T-helper 1 cell (primary cell): ENCODE results near the gene TRIM7.

Experiments used
- DNase-seq, 5 donors: peaks; one replicate each; pipeline ENCODE4 v3.0.0-alpha.2; 2012 to 2020
- total RNA-seq, 4 donors: gene quantifications; one replicate each; lab custom pipeline; 2026; lab: John Stamatoyannopoulos, UW

Gene TRIM7
- total RNA-seq, result 0.83 to 2.1 (median 1.7) reads per million in 4 donors

DNA sequence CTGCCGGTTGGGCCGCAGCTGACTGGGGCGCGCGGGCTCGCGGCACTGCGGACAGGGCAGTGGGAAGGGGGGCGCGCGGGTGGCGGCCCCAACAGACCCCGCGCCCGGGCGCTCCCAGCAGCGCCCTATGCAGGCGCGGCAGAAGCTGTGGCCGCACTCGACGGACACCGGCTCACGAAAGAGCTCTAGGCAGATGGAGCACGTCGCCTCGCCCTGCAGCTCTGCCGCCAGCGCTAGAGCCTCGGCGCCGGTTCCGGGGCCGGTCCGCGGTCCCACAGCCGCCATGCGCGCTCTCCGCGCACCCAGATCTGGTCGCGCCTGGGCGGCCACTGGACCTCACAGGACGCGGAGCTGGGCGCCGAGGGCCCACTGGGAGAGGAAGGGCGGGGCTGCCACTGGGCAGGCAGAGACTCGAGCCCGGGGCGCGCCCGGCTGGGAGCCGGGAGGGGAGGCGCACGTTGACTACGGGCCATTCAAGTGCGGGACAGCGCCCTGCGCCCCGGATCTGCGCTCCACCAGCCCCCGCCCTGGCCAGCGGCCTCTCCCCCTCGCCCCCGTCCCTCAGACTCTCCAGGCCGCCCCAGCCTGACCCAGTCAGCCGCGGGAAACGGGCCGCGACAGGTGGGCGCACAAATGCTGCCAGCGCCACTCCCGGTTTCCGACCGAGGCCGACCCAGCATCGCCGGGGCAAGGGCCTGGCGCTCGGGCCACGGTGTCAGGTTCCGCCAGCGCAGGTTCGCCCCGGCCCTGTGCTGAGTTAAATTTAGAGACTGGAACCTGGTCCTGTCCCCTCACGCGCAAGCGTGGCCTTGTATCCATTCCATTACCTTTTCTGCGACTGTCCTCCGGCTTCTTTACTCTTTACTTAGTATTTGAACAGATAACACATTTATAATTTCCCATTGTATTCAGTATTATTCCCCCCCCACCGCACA, at the start of gene TRIM7:
TSS of gene TRIM7 (minus strand) at position 371 of the 935 bp plus-strand sequence. CDS start at position 285, 86 bp downstream.
- peak in 1 of 5 donors; percentile 34 for DNase-seq

GRCh38 chr5:181248277-181248676, 43.3 kb upstream of the TRIM7 start:
- DNase-seq, result no peak

- peak; percentile 53 to 84 (median 59) for DNase-seq
Measured at GRCh38 chr5:181246276-181247049, 41.5 kb upstream of the TRIM7 start.

- no peak for DNase-seq
Measured at GRCh38 chr5:181245427-181246275, 40.7 kb upstream of the TRIM7 start.

DNA sequence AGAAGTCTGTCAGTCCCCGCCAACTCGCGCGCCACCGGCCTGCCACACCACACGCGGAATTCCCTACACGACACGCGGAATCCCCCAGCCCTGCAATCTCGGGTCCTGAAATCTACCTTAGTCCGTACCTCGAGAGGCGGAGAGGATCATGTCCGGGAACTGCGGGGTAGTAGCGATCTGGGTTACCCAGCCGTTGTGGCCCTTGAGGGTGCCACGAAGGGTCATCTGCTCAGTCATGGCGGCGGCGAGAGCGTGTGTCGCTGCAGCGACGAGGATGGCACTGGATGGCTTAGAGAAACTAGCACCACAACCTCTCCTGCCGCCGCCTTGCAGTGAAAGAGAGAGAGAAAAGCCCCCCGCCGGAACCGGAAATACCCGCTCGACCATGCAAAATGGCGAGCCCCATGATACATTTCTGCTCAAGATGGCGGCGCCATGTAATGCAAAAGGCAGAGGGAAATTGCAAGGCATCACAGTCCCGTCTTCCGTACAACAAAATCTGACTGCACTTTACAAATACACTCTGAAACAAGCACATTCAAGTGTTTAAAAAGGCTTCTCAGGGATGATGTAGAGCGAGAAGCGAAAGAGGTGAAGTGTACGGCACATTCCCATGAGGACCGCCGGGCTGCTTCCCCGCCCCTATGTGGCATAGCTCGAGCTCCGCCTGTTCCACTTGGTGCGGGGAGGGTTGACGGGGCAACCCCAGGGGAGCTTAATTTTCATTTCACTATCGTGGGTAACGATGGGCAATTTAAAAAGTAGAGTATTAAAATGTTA, 38.8 kb upstream of the TRIM7 start, which contains the start of gene RACK1:
TSS of gene RACK1 (minus strand) at position 343 of the 780 bp plus-strand sequence. CDS start at position 237, 106 bp downstream.
- DNase-seq, result peak; percentile 76 to 92 (median 87)

DNA sequence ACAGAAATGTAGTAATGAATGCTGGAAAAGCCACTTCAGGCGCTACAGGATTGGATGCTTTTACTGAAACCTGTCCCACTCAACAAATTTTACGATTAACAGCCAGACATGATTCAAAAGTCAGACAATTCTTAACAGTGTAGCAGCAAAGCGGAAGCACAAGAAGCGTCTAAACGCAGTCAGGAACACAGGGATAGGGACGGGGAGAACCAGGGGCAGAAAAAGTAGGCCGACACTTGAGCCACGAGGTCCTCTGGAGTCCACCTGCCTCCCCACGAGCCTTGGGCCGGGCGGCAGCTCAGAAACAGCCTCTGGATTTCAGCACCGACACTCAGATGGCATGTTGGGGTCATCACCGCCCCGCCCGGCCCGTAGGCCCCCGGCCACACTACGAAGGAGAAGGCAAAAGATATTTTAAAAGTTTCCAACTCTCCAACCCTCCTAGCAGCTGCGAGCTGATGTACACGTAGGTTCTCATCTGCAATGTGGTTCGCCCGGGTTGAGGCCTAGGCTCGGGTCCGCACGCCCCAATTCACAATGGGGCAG, 38.1 kb upstream of the TRIM7 start:
- DNase-seq, result peak in 1 of 5 donors; percentile 36

- no peak for DNase-seq
Measured at GRCh38 chr5:181242031-181242451, 37.0 kb upstream of the TRIM7 start.

GRCh38 chr5:181241393-181241975, 36.5 kb upstream of the TRIM7 start:
- peak in 1 of 5 donors; percentile 88 for DNase-seq

GRCh38 chr5:181239062-181239663, 34.2 kb upstream of the TRIM7 start:
- no peak for DNase-seq

DNA sequence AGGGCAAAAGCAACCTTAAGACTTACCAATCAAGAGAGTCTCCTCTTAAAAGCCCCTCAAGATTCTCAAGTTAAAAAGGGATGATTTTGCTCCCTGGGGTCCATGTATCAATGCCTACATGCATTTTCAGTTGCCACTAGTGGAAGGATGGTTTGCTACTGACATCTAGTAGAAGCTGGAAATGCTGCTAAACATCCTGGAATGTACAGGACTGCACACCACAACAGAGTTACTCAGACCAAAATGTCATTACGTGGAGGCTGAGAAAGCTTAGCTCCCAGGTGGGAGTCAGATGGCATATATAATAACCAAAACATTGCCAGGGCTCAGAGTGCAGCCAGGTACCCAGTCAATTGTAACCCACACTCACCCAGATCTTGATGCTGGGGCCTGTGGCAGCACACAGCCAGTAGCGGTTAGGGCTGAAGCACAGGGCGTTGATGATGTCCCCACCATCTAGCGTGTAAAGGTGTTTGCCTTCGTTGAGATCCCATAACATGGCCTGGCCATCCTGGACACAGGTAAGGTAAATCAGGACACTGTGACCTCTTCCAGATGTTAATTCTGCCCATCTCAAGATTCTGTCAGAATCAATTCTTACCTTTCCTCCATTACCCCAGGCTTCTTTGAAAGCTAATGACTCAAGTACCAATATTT, 32.9 kb upstream of the TRIM7 start:
- DNase-seq, result no peak

GRCh38 chr5:181236954-181237641, 32.1 kb upstream of the TRIM7 start:
- no peak for DNase-seq

DNA sequence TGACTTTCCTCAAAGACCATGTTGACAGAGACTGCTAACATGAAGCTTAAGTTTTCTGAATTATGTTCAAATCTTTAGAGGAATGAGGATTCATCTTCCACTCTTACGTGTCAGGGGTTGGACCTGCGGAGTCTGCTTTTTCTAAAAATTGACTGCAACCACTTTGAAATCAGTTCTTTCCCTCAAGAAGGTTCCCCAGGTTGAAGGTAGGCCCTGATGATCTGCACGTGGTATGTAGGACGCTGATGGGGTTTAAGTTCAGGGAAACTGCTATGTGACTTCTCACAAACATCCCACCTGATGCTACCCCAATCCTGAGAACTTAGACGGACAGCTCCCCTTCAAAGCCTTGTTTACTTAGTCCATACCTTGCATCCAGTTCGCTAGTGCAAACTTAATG, 31.5 kb upstream of the TRIM7 start:
- DNase-seq, result no peak

DNA sequence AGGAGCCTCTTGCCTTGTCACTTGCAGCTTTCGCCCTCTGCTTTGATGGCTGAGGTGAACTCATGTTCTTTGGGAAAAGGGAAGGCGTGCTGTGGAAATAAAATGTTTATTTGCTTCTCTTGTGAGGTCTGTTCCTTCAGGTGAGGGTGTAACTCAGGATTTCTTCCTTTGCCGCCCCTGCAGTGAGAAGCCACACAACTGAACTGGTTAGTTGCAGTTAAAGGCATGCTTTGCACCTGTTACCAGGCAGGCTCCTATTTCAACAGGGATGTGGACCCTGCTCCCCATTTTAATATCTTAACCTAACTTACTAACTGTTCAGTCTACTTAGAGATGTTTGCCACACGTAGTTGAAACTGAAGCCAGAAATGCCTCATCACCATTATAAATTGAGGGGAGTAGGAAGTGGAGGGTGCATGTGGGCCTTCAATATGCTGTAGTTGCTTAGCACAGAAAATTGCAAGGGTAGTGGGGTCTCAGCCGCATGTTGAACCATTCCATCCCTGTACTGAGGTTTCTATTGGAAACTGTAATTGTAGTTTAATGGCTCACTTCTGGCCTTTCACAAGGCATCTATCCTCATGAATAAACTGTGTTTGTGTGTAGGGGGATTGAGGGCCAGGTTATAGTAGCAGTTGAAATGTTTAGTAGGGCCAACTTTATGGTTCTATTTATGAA, 30.8 kb upstream of the TRIM7 start:
- DNase-seq, result no peak

- no peak for DNase-seq
Measured at GRCh38 chr5:181235323-181235688, 30.3 kb upstream of the TRIM7 start.

DNA sequence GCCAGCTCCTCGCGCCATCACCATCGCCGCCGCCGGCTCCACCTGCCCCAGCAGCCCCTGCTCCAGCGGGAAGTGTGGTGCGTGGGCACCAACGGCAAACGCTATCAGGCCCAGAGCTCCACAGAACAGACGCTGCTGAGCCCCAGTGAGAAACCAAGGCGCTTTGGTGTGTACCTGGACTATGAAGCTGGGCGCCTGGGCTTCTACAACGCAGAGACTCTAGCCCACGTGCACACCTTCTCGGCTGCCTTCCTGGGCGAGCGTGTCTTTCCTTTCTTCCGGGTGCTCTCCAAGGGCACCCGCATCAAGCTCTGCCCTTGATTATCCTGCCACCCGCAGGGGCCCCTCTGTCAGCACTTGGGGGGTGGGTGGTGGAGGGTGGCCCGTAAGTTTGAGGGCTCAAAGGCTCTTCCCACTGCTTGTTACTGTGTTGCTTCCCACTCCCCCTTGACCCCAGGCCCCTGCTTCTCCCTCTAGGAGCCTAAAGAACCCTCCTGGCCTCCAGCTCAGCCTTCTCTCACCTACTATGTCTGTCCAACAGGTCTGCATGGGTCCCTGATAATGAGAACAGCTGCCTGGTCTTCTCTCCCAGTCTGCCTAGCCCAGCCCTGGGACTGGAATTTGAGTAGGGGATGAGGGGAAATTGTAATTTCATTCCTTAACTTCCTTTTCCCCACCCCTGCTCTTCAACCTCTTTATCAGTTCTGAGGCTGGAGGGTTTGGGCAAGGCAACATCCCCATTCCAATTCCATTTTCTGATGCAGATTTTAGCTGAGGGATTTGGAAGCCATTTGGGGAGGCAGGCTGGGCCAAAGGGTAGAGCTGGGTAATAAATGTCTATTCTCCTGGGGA, 29.7 kb upstream of the TRIM7 start:
- no peak for DNase-seq

GRCh38 chr5:181233801-181234454, 28.9 kb upstream of the TRIM7 start:
- DNase-seq, result no peak
